HTERT RPE-1 (cell line): ENCODE data around the gene ANKRD1.

Experiments
- in situ Hi-C: fragments of 300-500 bp; cut with MboI; formaldehyde crosslinking; loops from 4 replicates; pipeline ENCODE4 v1.14.3; 2020; ENCODE audit warnings: low sequenced_read_pairs

The ANKRD1 gene

DNA sequence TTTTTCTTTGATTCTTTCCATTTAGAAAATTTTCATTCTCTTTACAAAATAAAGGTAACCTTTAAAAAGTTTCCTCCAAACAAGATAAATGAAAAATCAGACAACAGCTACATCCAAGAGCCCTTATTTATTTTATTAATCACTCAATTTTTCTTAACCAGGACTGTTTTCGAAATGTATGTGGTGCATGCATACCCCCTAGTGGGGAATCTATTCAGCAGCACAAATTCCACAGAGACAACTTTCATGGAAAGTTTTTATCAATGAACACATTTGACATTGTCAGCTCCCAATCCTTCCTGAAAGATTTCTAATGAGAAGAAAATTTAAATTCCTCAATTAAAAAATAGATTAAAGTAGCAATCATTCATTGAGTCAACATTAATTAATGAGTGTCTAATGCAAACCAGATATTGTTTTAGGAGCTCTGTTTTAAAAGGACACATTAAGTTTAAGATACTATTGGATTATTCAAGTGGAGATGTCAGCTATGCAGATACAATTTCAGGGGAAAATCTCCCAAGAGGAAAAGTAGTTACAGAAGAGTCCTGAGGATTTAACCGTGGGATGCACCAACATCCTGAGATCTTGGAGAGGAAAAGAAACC, 57.9 kb downstream of the ANKRD1 start:
- in situ Hi-C loops, result no loop called here
